ENCODE measurements around the gene APBB2. TPM values are rescaled to one million over a fixed set of nuclear protein-coding genes. Genes with fewer than 3 reads are reported as not detected.
A peak's percentile ranks its signal among the peaks of the same experiment; 100 is the strongest.

Gene APBB2
- total and polyA plus RNA-seq, 11 donors: 8.6 to 39.1 (median 26.7) TPM

DNA sequence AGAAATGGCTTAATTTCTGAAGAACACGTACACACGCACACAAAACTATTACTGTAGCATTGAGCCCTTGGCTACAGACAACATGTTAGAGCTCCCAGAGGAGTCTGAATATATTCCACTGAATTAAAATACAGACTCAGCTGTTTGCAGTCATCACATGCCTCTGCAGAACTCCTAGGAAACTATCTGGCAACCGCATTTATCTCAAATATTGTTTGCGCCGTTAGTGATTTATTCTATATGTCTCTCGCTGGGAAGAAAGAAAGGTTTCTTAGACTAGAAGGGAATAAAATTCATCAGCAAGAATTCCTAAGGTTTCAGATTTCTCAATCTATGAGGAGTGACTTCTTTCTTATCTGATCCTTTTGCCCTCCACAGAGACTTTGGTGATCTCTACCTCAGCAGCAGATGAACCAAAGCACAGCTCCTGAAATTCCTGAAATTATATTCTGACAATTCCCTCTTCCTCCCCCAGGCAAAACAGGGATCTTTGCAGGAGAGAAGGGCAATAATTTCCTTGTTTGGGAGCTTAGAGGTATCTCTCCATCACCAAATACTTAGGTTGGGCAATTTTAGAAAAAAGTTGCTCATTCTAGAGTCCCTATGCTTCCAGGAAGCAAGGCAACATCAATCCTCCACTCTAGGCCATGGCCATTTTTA is 199.2 kb downstream of the APBB2 start:
- WGBS, 4 donors: 63 to 83% (median 76%) methylated on average over 6 of the region's 6 CpGs
- H3K36me3 ChIP-seq: peaks cover 0 to 20% (median 0%) of the 10 kb centered on the region in 9 donors
- intact Hi-C loops (cut with DNase I): no loop called here
- TF ChIP-seq, protein P1, sequence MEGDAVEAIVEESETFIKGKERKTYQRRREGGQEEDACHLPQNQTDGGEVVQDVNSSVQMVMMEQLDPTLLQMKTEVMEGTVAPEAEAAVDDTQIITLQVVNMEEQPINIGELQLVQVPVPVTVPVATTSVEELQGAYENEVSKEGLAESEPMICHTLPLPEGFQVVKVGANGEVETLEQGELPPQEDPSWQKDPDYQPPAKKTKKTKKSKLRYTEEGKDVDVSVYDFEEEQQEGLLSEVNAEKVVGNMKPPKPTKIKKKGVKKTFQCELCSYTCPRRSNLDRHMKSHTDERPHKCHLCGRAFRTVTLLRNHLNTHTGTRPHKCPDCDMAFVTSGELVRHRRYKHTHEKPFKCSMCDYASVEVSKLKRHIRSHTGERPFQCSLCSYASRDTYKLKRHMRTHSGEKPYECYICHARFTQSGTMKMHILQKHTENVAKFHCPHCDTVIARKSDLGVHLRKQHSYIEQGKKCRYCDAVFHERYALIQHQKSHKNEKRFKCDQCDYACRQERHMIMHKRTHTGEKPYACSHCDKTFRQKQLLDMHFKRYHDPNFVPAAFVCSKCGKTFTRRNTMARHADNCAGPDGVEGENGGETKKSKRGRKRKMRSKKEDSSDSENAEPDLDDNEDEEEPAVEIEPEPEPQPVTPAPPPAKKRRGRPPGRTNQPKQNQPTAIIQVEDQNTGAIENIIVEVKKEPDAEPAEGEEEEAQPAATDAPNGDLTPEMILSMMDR (IDR thresholded peaks at IDR 0.05): no peak
- TF ChIP-seq POLR2A (IDR thresholded peaks at IDR 0.05): no peak
- H3K4me3 ChIP-seq: no peak overlapping the region
- peaks cover 0 to 20% (median 5%) of the 10 kb centered on the region in 12 donors for H3K4me1 ChIP-seq
- no peaks in the 10 kb centered on the region for H3K27me3 ChIP-seq
- no peak for ATAC-seq
- H3K27ac ChIP-seq: no peak overlapping the region
- H3K9me3 ChIP-seq: no peaks in the 10 kb centered on the region
- no peak for DNase-seq

DNA sequence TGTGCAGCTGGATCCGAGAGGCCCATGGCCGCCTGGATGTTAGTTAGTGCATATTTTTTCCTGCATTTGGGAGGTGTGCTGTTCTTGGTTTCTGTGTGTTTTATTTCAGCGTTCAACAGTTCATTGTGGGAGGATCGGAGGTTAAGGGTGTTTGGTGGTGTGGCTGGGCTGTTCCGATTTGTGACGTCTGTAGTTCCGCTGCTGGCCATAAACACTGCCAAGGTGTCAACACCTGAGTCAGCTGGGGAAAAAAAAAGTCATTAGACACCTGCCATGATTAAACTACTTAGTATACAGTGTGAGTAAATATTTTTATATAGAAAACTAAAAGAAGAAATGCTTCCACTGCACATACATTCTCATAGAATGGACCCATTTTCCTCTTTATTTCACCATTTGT is 200.2 kb downstream of the APBB2 start:
- no peak overlapping the region for H3K27ac ChIP-seq
- peaks cover 0 to 20% (median 0%) of the 10 kb centered on the region in 9 donors for H3K36me3 ChIP-seq
- ATAC-seq (no peak), DNase-seq (no peak)
- intact Hi-C loops (cut with DNase I): no loop called here
- H3K4me3 ChIP-seq: no peak overlapping the region
- TF ChIP-seq, protein P1 (IDR thresholded peaks at IDR 0.05): no peak
- TF ChIP-seq POLR2A (IDR thresholded peaks at IDR 0.05): no peak
- 83 to 90% (median 87%) methylated on average over 7 of the region's 7 CpGs for WGBS, 4 donors
- H3K9me3 ChIP-seq: no peaks in the 10 kb centered on the region
- no peaks in the 10 kb centered on the region for H3K27me3 ChIP-seq
- H3K4me1 ChIP-seq: peaks cover 0 to 13% (median 4%) of the 10 kb centered on the region in 12 donors

DNA sequence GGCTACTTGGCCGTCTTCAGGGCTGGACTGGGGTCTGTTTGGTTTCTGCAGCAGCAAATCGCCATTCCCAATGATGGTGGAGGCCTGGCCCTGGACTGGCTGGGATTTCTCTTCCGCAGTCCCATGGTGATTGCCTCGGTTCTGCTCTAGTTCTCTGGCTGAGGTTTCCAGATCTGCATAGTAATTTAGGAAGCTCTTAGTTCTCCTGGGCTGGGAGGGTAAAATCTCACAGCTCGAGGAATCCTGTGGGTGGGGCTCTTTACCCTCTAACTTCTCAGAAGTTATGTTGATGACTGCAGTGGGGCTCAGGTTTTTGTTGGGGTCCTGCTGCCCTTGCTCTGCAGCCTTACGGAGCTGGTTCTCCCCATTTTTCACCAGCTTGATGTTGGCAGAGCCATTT is 200.6 kb downstream of the APBB2 start:
- no peak for TF ChIP-seq POLR2A (IDR thresholded peaks at IDR 0.05)
- TF ChIP-seq, protein P1 (IDR thresholded peaks at IDR 0.05): no peak
- ATAC-seq (peak in 2 of 4 donors; percentile 30 to 41), DNase-seq (no peak)
- peaks cover 0 to 20% (median 0%) of the 10 kb centered on the region in 9 donors for H3K36me3 ChIP-seq
- no peak overlapping the region for H3K27ac ChIP-seq
- 55 to 77% (median 72%) methylated on average over 6 of the region's 6 CpGs for WGBS, 4 donors
- intact Hi-C loops (cut with DNase I): no loop called here
- H3K9me3 ChIP-seq: no peaks in the 10 kb centered on the region
- H3K27me3 ChIP-seq: no peaks in the 10 kb centered on the region
- peak overlapping the region in 4 of 12 donors; percentile 5 to 34 (median 26) for H3K4me3 ChIP-seq
- H3K4me1 ChIP-seq: peaks cover 0 to 17% (median 4%) of the 10 kb centered on the region in 12 donors

DNA sequence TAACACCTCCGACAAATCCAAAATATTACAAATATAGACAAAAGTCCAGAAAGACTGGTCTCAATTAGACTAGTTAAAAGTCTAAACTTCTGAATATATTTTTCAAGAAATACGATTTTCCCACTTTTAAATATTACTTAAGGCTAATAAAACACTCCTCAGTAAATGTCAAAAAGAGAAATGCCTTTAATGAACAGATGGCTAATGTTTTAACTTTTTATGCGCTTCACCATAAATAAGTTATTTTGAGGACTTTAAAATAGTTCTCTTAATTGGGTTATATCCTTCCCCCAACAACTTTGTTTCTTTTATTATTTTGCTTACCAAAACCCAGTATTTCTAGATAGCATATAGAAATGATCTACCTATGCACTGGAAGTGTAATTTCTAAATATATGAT is 201.4 kb downstream of the APBB2 start:
- H3K27ac ChIP-seq: no peak overlapping the region
- peaks cover 0 to 17% (median 4%) of the 10 kb centered on the region in 12 donors for H3K4me1 ChIP-seq
- H3K9me3 ChIP-seq: no peaks in the 10 kb centered on the region
- H3K36me3 ChIP-seq: peaks cover 0 to 20% (median 0%) of the 10 kb centered on the region in 9 donors
- 59 to 89% (median 79%) methylated on average over 3 of the region's 3 CpGs for WGBS, 4 donors
- intact Hi-C loops (cut with DNase I): no loop called here
- no peak for TF ChIP-seq POLR2A (IDR thresholded peaks at IDR 0.05)
- H3K4me3 ChIP-seq: peak overlapping the region in 4 of 12 donors; percentile 6 to 34 (median 26)
- ATAC-seq (no peak), DNase-seq (no peak)
- H3K27me3 ChIP-seq: no peaks in the 10 kb centered on the region

Data from heart left ventricle (tissue), 16 donors.